Pancreas (tissue), 10 donors: ENCODE data around the gene BNC1. TPM values are rescaled to one million over a fixed set of nuclear protein-coding genes. Genes with fewer than 3 reads are reported as not detected.

Experiments used
- ATAC-seq, 4 donors: fragments of 200-7000 bp; cut with Tn5 transposase; one replicate each; pipeline versions ENCODE4 v1.8.0 to v1.9.1; 2020; ENCODE audit warnings: mild to moderate bottlenecking in 4 of 4, moderate library complexity in 4 of 4
- DNase-seq, 6 donors: peaks; one replicate each; pipeline ENCODE4 v3.0.0-alpha.2; 2020
- FAIRE-seq: peaks from 2 replicates; lab custom pipeline; 2012; peaks lifted over from hg19 to GRCh38; lab: Jason Lieb, UNC
- H3K27ac ChIP-seq, 4 donors: fragments of 200-600 bp; sonication (generic); 1 replicate in 3 of 4; 2 replicates in 1 of 4; pipeline versions ENCODE4 v1.5.0 to v1.8.0; 2020
- H3K27me3 ChIP-seq, 4 donors: fragments of 200-600 bp; one replicate each; pipeline ENCODE4 v1.8.0; 2021
- H3K36me3 ChIP-seq, 3 donors: fragments of 200-600 bp; sonication (generic) in 1 of 3; one replicate each; pipeline versions ENCODE4 v1.5.0 to v1.8.0; 2020 to 2021
- H3K4me1 ChIP-seq, 3 donors: fragments of 200-600 bp; one replicate each; pipeline ENCODE4 v1.8.0; 2021
- H3K4me3 ChIP-seq, 4 donors: fragments of 200-600 bp; sonication (generic) in 2 of 4; one replicate each; pipeline versions ENCODE4 v1.5.0 to v1.8.0; 2020 to 2021
- H3K9me3 ChIP-seq, 4 donors: fragments of 200-600 bp; one replicate each; pipeline ENCODE4 v1.8.0; 2021
- WGBS, 2 donors: extraction: QIAGEN DNeasy Blood & Tissue Kit; methylation state at CpG; one replicate each; pipeline ENCODE4 v1.1.7; 2013; 5-methylcytosine and 5-hydroxymethylcytosine counted together
- intact Hi-C, 3 donors: fragments of 100-400 bp; cut with DNase I; formaldehyde crosslinking; loops; one replicate each; pipeline versions ENCODE4 v1.11.1 to v1.14.2; 2022
- polyA plus RNA-seq, 2 donors: library from polyadenylated mRNA; stranded (reverse); fragments of 200-250 nt; gene quantifications; one replicate each; pipeline ENCODE4 v1.2.3, GENCODE V29; 2013
- total RNA-seq, 6 donors: library from RNA; stranded (reverse); fragmentation: NEBNext Ultra II Directional in 4 of 6; extraction: Animal tissue kit (Norgen Biotek cat#: 25700) in 4 of 6; gene quantifications; one replicate each; pipeline versions ENCODE4 v1.2.1 to v1.2.4, GENCODE V29; 2021 to 2023
- TF ChIP-seq, protein P1 (sequence below), 4 donors: fragments of 200-600 bp; sonication (generic) in 3 of 4; IDR thresholded peaks; one replicate each; pipeline versions ENCODE4 v1.5.0 to v1.8.0; 2021; ENCODE audit warnings: antibody characterized with exemption in 4 of 4
- donor health status: healthy with polysubstance abuse.
- donor health status: DM: no; HTN: no; CAD: no; lungs with moderate emphysema.
- donor health status: DM: no; HTN: no; CAD: no.
- donor health status: control.
- donor health status: control.
- donor health status: Bipolar disorder and iron deficiency.
- donor health status: DM: yes; HTN: yes; CAD: no.
- donor health status: DM: no; HTN: no; CAD: no.
- donor health status: DM: no; HTN: no; CAD: no.
- donor health status: DM: yes; HTN: yes; CAD: no.

The BNC1 gene
- total and polyA plus RNA-seq, 8 donors, result 0.02 to 0.42 (median 0.06) TPM; not detected in 5

DNA sequence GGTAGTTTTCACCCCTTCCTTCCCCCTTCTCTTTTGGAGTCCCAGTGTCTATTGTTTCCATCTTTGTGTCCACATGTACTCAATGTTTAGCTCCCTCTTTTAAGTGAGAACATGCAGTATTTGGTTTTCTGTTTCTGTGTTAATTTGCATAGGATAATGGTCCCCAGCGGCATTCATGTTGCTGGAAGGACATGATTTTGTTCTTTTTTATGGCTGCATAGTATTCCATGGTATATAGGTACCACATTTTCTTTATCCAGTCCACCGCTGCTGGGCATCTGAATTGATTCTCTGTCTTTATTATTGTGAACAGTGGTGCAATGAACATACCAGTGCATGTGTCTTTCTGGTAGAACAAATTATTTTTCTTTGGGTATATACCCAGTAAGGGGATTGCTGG is 69.2 kb downstream of the BNC1 start:
- Histone ChIP-seq H3K27me3 (no peaks in the 10 kb centered on the region), H3K4me3 (no peak overlapping the region), H3K4me1 (no peaks in the 10 kb centered on the region), H3K27ac (no peak overlapping the region), H3K36me3 (no peaks in the 10 kb centered on the region), H3K9me3 (no peaks in the 10 kb centered on the region)
- TF ChIP-seq, protein P1, sequence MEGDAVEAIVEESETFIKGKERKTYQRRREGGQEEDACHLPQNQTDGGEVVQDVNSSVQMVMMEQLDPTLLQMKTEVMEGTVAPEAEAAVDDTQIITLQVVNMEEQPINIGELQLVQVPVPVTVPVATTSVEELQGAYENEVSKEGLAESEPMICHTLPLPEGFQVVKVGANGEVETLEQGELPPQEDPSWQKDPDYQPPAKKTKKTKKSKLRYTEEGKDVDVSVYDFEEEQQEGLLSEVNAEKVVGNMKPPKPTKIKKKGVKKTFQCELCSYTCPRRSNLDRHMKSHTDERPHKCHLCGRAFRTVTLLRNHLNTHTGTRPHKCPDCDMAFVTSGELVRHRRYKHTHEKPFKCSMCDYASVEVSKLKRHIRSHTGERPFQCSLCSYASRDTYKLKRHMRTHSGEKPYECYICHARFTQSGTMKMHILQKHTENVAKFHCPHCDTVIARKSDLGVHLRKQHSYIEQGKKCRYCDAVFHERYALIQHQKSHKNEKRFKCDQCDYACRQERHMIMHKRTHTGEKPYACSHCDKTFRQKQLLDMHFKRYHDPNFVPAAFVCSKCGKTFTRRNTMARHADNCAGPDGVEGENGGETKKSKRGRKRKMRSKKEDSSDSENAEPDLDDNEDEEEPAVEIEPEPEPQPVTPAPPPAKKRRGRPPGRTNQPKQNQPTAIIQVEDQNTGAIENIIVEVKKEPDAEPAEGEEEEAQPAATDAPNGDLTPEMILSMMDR (IDR thresholded peaks at IDR 0.05), result no peak
- intact Hi-C loops, result no loop called here
- no peak for ATAC-seq
- DNase-seq, result no peak
- no peak for FAIRE-seq
- 92 to 100% methylated on average over 2 of the region's 2 CpGs for WGBS, 2 donors

DNA sequence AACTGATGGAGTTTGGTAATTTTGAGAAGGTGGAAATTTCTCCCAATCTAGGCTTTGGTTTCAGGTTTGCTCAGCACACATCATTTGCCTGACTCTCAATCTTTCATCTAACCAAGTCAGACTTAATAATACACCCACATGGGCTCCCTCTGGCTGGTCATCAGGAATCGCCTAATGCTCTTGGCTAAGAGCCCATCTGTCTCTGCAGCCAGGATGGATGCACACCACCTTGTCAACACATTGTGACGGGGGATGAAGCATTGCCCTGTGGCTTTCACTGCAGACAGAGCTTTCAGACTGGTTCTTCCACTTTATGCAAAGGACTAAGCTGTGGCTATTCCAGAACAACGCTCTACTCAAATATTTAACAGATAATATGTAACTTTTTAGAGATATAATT is 73.8 kb downstream of the BNC1 start:
- H3K27ac ChIP-seq, result no peak overlapping the region
- H3K36me3 ChIP-seq, result no peaks in the 10 kb centered on the region
- no peaks in the 10 kb centered on the region for H3K27me3 ChIP-seq
- WGBS, 2 donors, result 12 to 17% methylated on average over 3 of the region's 3 CpGs
- TF ChIP-seq, protein P1 (IDR thresholded peaks at IDR 0.05), result no peak
- H3K9me3 ChIP-seq, result no peaks in the 10 kb centered on the region
- no peak for FAIRE-seq
- H3K4me1 ChIP-seq, result peaks cover 0 to 2% (median 0%) of the 10 kb centered on the region in 3 donors
- H3K4me3 ChIP-seq, result no peak overlapping the region
- DNase-seq, result peak in 3 of 6 donors; percentile 23 to 55 (median 27)
- intact Hi-C loops, result no loop called here
- ATAC-seq, result peak in 3 of 4 donors; percentile 45 to 53 (median 48)

DNA sequence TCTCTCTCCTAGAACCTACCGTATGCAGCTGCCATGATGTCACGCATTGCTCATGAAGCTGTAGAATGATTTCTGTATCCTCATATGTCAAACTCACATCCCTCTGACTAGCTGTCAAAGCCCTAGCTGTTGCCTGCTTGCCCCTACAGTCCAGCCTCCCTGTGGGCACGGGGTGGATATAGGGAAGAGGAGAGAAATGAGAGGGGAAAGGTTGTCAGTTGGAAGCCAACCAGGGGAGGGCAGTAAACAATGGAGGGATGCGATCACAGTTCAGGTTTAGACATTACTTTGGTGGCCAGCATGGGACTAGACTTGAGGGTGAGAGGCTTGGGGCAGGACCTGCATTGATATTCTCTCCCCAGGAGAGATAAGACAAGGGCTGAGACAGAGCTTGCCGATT is 75.1 kb downstream of the BNC1 start:
- H3K27ac ChIP-seq, result no peak overlapping the region
- WGBS, 2 donors, result 69 to 71% methylated on average over 5 of the region's 5 CpGs
- no peak for DNase-seq
- H3K4me3 ChIP-seq, result no peak overlapping the region
- no peaks in the 10 kb centered on the region for H3K9me3 ChIP-seq
- no peaks in the 10 kb centered on the region for H3K36me3 ChIP-seq
- intact Hi-C loops, result no loop called here
- TF ChIP-seq, protein P1 (IDR thresholded peaks at IDR 0.05), result no peak
- H3K27me3 ChIP-seq, result no peaks in the 10 kb centered on the region
- no peak for FAIRE-seq
- ATAC-seq, result no peak
- peaks cover 0 to 13% (median 7%) of the 10 kb centered on the region in 3 donors for H3K4me1 ChIP-seq

DNA sequence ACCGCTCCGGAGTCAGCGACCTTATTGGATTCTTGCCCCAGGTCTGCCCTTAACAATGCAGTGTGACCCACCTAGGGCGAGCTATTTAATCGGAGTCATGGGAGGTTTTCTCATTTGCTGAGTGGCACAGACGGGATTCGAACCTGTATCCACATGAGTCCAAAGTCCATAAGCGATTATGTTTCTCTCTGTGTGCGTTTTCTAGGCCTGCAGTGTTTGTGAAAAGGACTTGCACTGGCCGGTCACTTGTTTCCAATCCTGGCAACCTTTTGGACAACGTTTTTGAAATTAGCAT is 76.2 kb downstream of the BNC1 start:
- 14 to 17% methylated on average over 11 of the region's 11 CpGs for WGBS, 2 donors
- TF ChIP-seq, protein P1 (IDR thresholded peaks at IDR 0.05), result no peak
- ATAC-seq, result peak in 1 of 4 donors; percentile 7
- Histone ChIP-seq H3K27ac (peak overlapping the region in 2 of 4 donors; percentile 44 to 81), H3K27me3 (no peaks in the 10 kb centered on the region), H3K36me3 (no peaks in the 10 kb centered on the region), H3K4me3 (peak overlapping the region; percentile 38 to 85 (median 69)), H3K9me3 (no peaks in the 10 kb centered on the region), H3K4me1 (peaks cover 0 to 13% (median 7%) of the 10 kb centered on the region in 3 donors)
- FAIRE-seq, result no peak
- intact Hi-C loops, result no loop called here
- no peak for DNase-seq

DNA sequence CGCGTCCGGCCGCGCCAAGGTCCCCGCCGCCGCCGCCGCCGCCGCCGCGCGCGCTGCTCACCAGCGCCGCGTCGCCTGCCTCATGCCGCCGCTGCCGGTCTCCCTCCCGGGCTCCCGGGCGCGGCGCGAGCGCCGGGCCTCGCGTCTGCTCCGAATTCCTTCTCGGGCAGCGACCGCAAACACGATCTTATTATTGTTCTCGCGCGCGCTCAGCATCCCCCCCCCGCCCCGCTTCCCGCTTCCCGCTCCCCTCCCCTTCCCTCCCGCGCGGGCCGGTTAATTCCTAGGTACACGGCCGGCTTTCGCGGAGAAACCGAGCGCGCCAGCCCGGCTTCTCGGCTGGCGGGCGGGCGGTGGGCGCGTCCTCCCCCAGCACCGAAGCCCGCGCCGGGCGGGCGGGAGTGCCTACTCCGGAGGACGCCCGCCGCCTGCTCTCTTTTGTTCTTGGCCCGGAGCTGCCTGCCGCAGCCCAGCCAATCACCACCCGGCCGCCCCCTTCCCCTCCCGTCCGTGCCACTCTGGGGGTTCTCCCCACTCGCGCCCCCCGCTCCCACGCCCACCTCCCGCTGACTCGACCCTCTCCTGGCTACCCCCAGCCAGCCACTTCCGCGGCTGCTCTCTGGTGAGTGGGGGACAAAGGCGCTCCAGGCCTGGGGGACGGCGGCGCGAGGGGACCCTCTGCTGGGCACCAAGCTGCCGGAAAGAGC is 76.7 kb downstream of the BNC1 start, which contains the start of gene HDGFL3:
TSS of gene HDGFL3 (minus strand) at position 164 of the 707 bp plus-strand sequence. CDS start 409 bp downstream, outside the sequence.
- TF ChIP-seq, protein P1 (IDR thresholded peaks at IDR 0.05), result no peak
- H3K4me3 ChIP-seq, result peak within 1 kb of the TSS; percentile 59 to 85 (median 69)
- DNase-seq (peak; percentile 42 to 78 (median 60)), FAIRE-seq (no peak), ATAC-seq (peak; percentile 41 to 64 (median 51))
- H3K9me3 ChIP-seq, result no peaks in the 10 kb centered on the region
- no peaks in the 10 kb centered on the region for H3K27me3 ChIP-seq
- intact Hi-C loops, result no loop called here
- peaks cover 0 to 13% (median 7%) of the 10 kb centered on the region in 3 donors for H3K4me1 ChIP-seq
- no peaks in the 10 kb centered on the region for H3K36me3 ChIP-seq
- H3K27ac ChIP-seq, result peak within 1 kb of the TSS; percentile 48 to 87 (median 72)
- 1% methylated on average over 31 to 94 of the region's 94 CpGs for WGBS, 2 donors
